Loucy (cell line): ENCODE data around the gene GALNT1.

Source experiments
- H2AFZ ChIP-seq: fragments of 200-600 bp; sonication (generic); 2 replicates; pipeline ENCODE4 v1.6.0; 2016; ENCODE audit warnings: antibody characterized with exemption, mild to moderate bottlenecking, low read length, moderate library complexity
- H3F3A ChIP-seq: fragments of 200-600 bp; 2 replicates; pipeline ENCODE4 v1.6.0; 2016; ENCODE audit warnings: antibody characterized with exemption, low read depth, mild to moderate bottlenecking
- H3K27me3 ChIP-seq: fragments of 200-600 bp; sonication (generic); 2 replicates; pipeline ENCODE4 v1.6.1; 2014; ENCODE audit warnings: low read length, mild to moderate bottlenecking; ENCODE audit not compliant: insufficient read depth, poor library complexity, severe bottlenecking
- H3K36me3 ChIP-seq: fragments of 200-600 bp; sonication (generic); 2 replicates; pipeline ENCODE4 v1.6.1; 2016; ENCODE audit warnings: low read length; ENCODE audit not compliant: insufficient read depth
- H3K4me1 ChIP-seq: fragments of 200-600 bp; sonication (generic); 2 replicates; pipeline ENCODE4 v1.5.1; 2014; ENCODE audit warnings: low read length, mild to moderate bottlenecking; ENCODE audit not compliant: insufficient read depth, poor library complexity, severe bottlenecking
- H3K4me2 ChIP-seq: fragments of 200-600 bp; sonication (generic); 2 replicates; pipeline ENCODE4 v1.6.0; 2014; ENCODE audit warnings: antibody characterized with exemption, low read length, low read depth, mild to moderate bottlenecking; ENCODE audit not compliant: poor library complexity, severe bottlenecking
- H3K4me3 ChIP-seq: fragments of 200-600 bp; sonication (generic); 2 replicates; pipeline ENCODE4 v1.5.1; 2014; ENCODE audit warnings: low read length, mild to moderate bottlenecking, mixed read lengths; ENCODE audit not compliant: poor library complexity, severe bottlenecking
- H3K79me2 ChIP-seq: fragments of 200-600 bp; sonication (generic); 2 replicates; pipeline ENCODE4 v1.6.1; 2014; ENCODE audit warnings: low read length; ENCODE audit not compliant: insufficient read depth
- H3K9ac ChIP-seq: fragments of 200-600 bp; sonication (generic); 2 replicates; pipeline ENCODE4 v1.6.0; 2014; ENCODE audit warnings: mild to moderate bottlenecking, low read depth, low read length, moderate library complexity; ENCODE audit not compliant: poor library complexity, severe bottlenecking
- H3K9me2 ChIP-seq: fragments of 200-600 bp; sonication (generic); replicated peaks from 2 replicates; pipeline ENCODE4 v1.6.1; 2016; ENCODE audit warnings: low read depth, low read length, mixed read lengths
- H3K9me3 ChIP-seq: fragments of 200-600 bp; sonication (generic); 2 replicates; pipeline ENCODE4 v1.6.1; 2014; ENCODE audit warnings: mild to moderate bottlenecking, antibody characterized with exemption, low read length, low read depth; ENCODE audit not compliant: insufficient read depth
- H4K20me1 ChIP-seq: fragments of 200-600 bp; sonication (generic); 2 replicates; pipeline ENCODE4 v1.6.0; 2014; ENCODE audit warnings: antibody characterized with exemption, low read length, mild to moderate bottlenecking; ENCODE audit not compliant: insufficient read depth, poor library complexity, severe bottlenecking
- EZH2phosphoT487 ChIP-seq: fragments of 200-600 bp; IDR thresholded peaks from 2 replicates; pipeline ENCODE4 v1.6.1; 2018; ENCODE audit warnings: antibody characterized with exemption, mild to moderate bottlenecking, moderate library complexity, borderline replicate concordance
- TF ChIP-seq, protein P1 (sequence below): fragments of 200-600 bp; sonication (generic); conservative IDR thresholded peaks from 2 replicates; pipeline ENCODE4 v1.5.1; 2014; ENCODE audit warnings: mild to moderate bottlenecking, antibody characterized with exemption, low read length

Gene GALNT1

GRCh38 chr18:35542356-35542755 lies 39.2 kb upstream of the GALNT1 start:
- no peak overlapping the region for H3K4me3 ChIP-seq
- H3K79me2 ChIP-seq, result no peaks in the 10 kb centered on the region
- no peaks in the 10 kb centered on the region for H3F3A ChIP-seq
- H3K9me2 ChIP-seq, result no peaks in the 10 kb centered on the region
- no peak for TF ChIP-seq EZH2phosphoT487
- TF ChIP-seq, protein P1, sequence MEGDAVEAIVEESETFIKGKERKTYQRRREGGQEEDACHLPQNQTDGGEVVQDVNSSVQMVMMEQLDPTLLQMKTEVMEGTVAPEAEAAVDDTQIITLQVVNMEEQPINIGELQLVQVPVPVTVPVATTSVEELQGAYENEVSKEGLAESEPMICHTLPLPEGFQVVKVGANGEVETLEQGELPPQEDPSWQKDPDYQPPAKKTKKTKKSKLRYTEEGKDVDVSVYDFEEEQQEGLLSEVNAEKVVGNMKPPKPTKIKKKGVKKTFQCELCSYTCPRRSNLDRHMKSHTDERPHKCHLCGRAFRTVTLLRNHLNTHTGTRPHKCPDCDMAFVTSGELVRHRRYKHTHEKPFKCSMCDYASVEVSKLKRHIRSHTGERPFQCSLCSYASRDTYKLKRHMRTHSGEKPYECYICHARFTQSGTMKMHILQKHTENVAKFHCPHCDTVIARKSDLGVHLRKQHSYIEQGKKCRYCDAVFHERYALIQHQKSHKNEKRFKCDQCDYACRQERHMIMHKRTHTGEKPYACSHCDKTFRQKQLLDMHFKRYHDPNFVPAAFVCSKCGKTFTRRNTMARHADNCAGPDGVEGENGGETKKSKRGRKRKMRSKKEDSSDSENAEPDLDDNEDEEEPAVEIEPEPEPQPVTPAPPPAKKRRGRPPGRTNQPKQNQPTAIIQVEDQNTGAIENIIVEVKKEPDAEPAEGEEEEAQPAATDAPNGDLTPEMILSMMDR, result no peak
- H3K27me3 ChIP-seq, result no peaks in the 10 kb centered on the region
- H3K9me3 ChIP-seq, result 0 out of 2 replicates have a peak, but pooled peaks cover 2% of the 10 kb centered on the region
- no peaks in the 10 kb centered on the region for H3K4me1 ChIP-seq
- no peak overlapping the region for H2AFZ ChIP-seq
- H3K4me2 ChIP-seq, result no peak overlapping the region
- no peaks in the 10 kb centered on the region for H4K20me1 ChIP-seq
- no peak overlapping the region for H3K9ac ChIP-seq
- H3K36me3 ChIP-seq, result no peaks in the 10 kb centered on the region

GRCh38 chr18:35547008-35547605 lies 34.4 kb upstream of the GALNT1 start:
- H3K4me3 ChIP-seq, result no peak overlapping the region
- no peaks in the 10 kb centered on the region for H3K9me2 ChIP-seq
- no peaks in the 10 kb centered on the region for H3F3A ChIP-seq
- H4K20me1 ChIP-seq, result no peaks in the 10 kb centered on the region
- H3K9me3 ChIP-seq, result no peaks in the 10 kb centered on the region
- no peak overlapping the region for H3K4me2 ChIP-seq
- H3K4me1 ChIP-seq, result no peaks in the 10 kb centered on the region
- no peaks in the 10 kb centered on the region for H3K36me3 ChIP-seq
- no peak overlapping the region for H2AFZ ChIP-seq
- no peaks in the 10 kb centered on the region for H3K79me2 ChIP-seq
- no peaks in the 10 kb centered on the region for H3K27me3 ChIP-seq
- TF ChIP-seq, protein P1, result no peak
- TF ChIP-seq EZH2phosphoT487, result no peak
- no peak overlapping the region for H3K9ac ChIP-seq

GRCh38 chr18:35549564-35549963 lies 32.0 kb upstream of the GALNT1 start:
- H3K4me1 ChIP-seq, result no peaks in the 10 kb centered on the region
- no peak for TF ChIP-seq EZH2phosphoT487
- TF ChIP-seq, protein P1, result no peak
- H3K9me2 ChIP-seq, result no peaks in the 10 kb centered on the region
- H3K4me3 ChIP-seq, result no peak overlapping the region
- no peaks in the 10 kb centered on the region for H3K36me3 ChIP-seq
- H3K9me3 ChIP-seq, result no peaks in the 10 kb centered on the region
- no peaks in the 10 kb centered on the region for H3K79me2 ChIP-seq
- no peak overlapping the region for H2AFZ ChIP-seq
- no peaks in the 10 kb centered on the region for H3F3A ChIP-seq
- no peak overlapping the region for H3K9ac ChIP-seq
- H3K4me2 ChIP-seq, result no peak overlapping the region
- H3K27me3 ChIP-seq, result no peaks in the 10 kb centered on the region
- no peaks in the 10 kb centered on the region for H4K20me1 ChIP-seq
